Measurements from ENCODE around the gene CLEC14A.

CLEC14A gene

DNA sequence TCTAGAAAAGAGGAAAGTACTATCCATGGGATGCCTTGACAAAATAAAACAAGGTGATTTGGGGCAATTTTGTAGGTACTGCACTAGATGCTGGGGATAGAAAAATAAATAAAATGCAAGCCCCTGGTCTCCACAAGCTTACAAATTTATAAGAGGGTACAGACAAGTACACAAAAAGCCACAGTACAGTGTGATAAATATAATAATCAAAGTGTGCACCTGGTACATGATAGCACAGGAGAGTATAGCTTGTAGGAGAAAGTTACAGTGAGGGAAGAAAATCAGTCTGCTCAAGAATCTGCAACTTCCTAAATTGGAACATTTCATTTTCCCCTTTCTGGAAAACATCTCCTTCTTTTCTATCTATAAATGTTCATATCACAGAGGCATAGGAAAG, 51.2 kb downstream of the CLEC14A start:
- DNase-seq: no peak
